Kidney (tissue), 14 donors: ENCODE results near the gene SPNS2. TPM values are rescaled to one million over a fixed set of nuclear protein-coding genes. Genes with fewer than 3 reads are reported as not detected.

Source experiments
- DNase-seq, 5 donors: peaks; one replicate each; pipeline ENCODE4 v3.0.0-alpha.2; 2013 to 2020
- FAIRE-seq: peaks from 2 replicates; lab custom pipeline; 2012; peaks lifted over from hg19 to GRCh38; lab: Jason Lieb, UNC
- H3K27ac ChIP-seq, 2 donors: one replicate each; pipeline ENCODE4 v1.7.0; 2013; ENCODE audit warnings: low read depth in 2 of 2, low read length in 2 of 2, inconsistent platforms in 1 of 2
- H3K27me3 ChIP-seq: one replicate; pipeline ENCODE4 v1.7.1; 2013; ENCODE audit warnings: low read length, inconsistent platforms; ENCODE audit not compliant: control insufficient read depth, insufficient read depth
- H3K36me3 ChIP-seq, 3 donors: one replicate each; pipeline versions ENCODE4 v1.7.0 to v1.7.1; 2013; ENCODE audit warnings: low read length in 3 of 3, control low read depth in 1 of 3, inconsistent platforms in 1 of 3; ENCODE audit not compliant: insufficient read depth in 3 of 3, control insufficient read depth in 2 of 3
- H3K4me1 ChIP-seq, 3 donors: one replicate each; pipeline versions ENCODE4 v1.7.0 to v1.7.1; 2013; ENCODE audit warnings: low read length in 3 of 3, inconsistent platforms in 1 of 3, low read depth in 1 of 3; ENCODE audit not compliant: control insufficient read depth in 2 of 3, insufficient read depth in 2 of 3
- H3K4me3 ChIP-seq, 3 donors: one replicate each; pipeline versions ENCODE4 v1.7.0 to v1.8.1; 2013; ENCODE audit warnings: low read length in 3 of 3, control low read depth in 1 of 3, inconsistent platforms in 1 of 3
- H3K9ac ChIP-seq, 3 donors: one replicate each; pipeline versions ENCODE4 v1.7.0 to v1.7.1; 2013; ENCODE audit warnings: low read length in 3 of 3, control low read depth in 1 of 3, inconsistent platforms in 1 of 3
- H3K9me3 ChIP-seq, 3 donors: one replicate each; pipeline versions ENCODE4 v1.7.0 to v1.7.1; 2013; ENCODE audit warnings: low read length in 3 of 3, control low read depth in 1 of 3, inconsistent platforms in 1 of 3; ENCODE audit not compliant: control insufficient read depth in 2 of 3, insufficient read depth in 1 of 3
- intact Hi-C: fragments of 100-400 bp; cut with DNase I; formaldehyde crosslinking; loops from one replicate; pipeline ENCODE4 v1.11.1; 2022
- polyA plus RNA-seq: library from polyadenylated mRNA; stranded (reverse); fragments of 350-450 nt; fragmentation: Illumina TruSeq; extraction: RNeasy Lipid Tissue Mini Kit (QIAGEN cat#74804); gene quantifications from one replicate; pipeline ENCODE4 v1.2.3, GENCODE V29; 2014; ENCODE audit warnings: low read depth, low replicate concordance; ENCODE audit not compliant: insufficient read depth
- total RNA-seq: library from RNA; stranded (reverse); fragmentation: NEBNext Ultra II Directional; extraction: Animal tissue kit (Norgen Biotek cat#: 25700); gene quantifications from one replicate; pipeline ENCODE4 v1.2.1, GENCODE V29; 2021
- TF ChIP-seq, protein P1 (sequence below): IDR thresholded peaks from 3 replicates; pipeline ENCODE4 v1.5.1; 2012; ENCODE audit warnings: mild to moderate bottlenecking, moderate library complexity, borderline replicate concordance; ENCODE audit not compliant: insufficient read depth; ENCODE audit errors: extremely low read depth
- donor health status: control.
- donor health status: control.
- donor health status: control.
- donor health status: control.
- donor health status: control.
- donor health status: DM: yes; HTN: yes; CAD: no.
- donor health status: Normal renal cell carcinoma (clear cell type).

The SPNS2 gene
- total and polyA plus RNA-seq, 2 donors from 2014 or later, result 60.5 to 75.1 TPM

DNA sequence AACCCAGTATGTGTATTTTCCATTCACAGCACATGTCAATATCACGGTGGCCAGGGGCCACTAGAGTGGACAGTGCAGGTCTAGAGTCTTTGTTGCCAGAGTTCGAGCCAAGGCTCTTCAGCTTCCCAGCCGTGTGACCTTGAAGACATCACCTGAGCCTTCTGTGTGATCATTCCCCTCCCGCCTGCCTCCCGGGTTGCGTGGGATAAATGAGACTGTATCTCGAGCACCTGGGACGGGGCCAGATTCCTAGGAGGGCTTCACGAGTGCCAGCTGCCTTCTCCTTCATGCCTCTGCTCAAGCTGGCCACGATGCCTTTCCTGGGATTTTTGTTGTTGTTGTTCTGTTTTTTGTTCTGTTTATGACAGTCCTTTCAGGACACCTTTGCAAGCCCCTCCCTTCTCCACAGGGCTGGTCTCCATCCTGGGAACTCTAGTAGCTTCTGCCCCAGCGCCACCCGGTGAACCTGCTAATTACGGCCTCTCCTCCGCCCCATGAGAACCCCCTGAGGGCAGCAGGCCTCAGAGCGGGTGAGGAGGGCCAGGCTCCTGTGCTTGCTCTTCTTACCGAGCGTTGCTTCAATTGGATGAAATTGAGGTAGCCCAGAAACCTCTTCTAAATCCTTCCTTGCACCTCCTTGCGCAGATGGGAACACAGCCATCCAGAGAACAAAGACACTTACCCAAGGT is 3.9 kb downstream of the SPNS2 start:
- intact Hi-C loops, result no loop called here
- Histone ChIP-seq H3K4me1 (peaks cover 0 to 38% (median 37%) of the 10 kb centered on the region in 3 donors), H3K36me3 (no peaks in the 10 kb centered on the region), H3K9ac (no peak overlapping the region), H3K4me3 (no peak overlapping the region), H3K9me3 (no peaks in the 10 kb centered on the region), H3K27me3 (peaks cover 5% of the 10 kb centered on the region), H3K27ac (no peak overlapping the region)
- TF ChIP-seq, protein P1, sequence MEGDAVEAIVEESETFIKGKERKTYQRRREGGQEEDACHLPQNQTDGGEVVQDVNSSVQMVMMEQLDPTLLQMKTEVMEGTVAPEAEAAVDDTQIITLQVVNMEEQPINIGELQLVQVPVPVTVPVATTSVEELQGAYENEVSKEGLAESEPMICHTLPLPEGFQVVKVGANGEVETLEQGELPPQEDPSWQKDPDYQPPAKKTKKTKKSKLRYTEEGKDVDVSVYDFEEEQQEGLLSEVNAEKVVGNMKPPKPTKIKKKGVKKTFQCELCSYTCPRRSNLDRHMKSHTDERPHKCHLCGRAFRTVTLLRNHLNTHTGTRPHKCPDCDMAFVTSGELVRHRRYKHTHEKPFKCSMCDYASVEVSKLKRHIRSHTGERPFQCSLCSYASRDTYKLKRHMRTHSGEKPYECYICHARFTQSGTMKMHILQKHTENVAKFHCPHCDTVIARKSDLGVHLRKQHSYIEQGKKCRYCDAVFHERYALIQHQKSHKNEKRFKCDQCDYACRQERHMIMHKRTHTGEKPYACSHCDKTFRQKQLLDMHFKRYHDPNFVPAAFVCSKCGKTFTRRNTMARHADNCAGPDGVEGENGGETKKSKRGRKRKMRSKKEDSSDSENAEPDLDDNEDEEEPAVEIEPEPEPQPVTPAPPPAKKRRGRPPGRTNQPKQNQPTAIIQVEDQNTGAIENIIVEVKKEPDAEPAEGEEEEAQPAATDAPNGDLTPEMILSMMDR, result no peak
- FAIRE-seq, result no peak
- DNase-seq, result no peak

DNA sequence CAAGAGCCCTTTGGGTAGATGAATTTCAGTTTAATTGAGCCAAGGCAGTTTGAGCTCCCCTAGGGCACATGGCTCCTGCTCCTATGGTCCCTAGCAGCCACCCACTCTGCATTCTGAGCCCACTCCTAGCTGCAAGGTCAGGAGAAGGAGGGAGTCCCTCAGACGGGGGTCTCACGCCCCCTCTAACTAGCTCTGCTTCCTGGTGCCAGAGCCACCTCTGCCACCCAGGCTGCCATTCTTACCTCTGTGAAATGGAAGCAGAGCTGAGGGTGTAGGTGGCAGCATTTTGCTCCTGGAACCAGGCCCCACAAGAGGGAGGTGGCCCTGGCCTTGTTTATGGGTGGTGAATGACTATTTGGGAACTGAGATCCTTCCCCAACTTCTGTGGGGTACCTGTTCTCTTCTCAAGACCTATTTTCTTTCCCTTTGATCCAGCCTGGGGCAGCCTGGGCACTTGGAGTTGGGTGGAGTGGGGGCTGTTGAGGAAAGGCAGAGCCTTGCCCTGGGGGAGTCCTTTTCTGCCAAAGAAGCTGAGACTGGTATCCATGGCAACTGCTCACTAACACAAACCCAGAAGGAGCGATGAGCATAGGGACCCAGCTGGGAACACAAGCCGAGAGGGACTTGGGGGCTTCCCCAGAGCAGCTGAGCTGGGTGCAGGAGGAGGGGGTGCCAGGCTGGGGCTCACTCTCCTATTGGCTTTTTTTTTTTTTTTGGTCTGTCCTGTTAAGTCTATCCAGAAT is 4.8 kb downstream of the SPNS2 start:
- peaks cover 0 to 38% (median 30%) of the 10 kb centered on the region in 3 donors for H3K4me1 ChIP-seq
- H3K27ac ChIP-seq, result no peak overlapping the region
- no peak overlapping the region for H3K4me3 ChIP-seq
- H3K36me3 ChIP-seq, result no peaks in the 10 kb centered on the region
- no peak overlapping the region for H3K9ac ChIP-seq
- TF ChIP-seq, protein P1, result no peak
- FAIRE-seq (no peak), DNase-seq (no peak)
- no peaks in the 10 kb centered on the region for H3K9me3 ChIP-seq
- intact Hi-C loops, result no loop called here
- H3K27me3 ChIP-seq, result peaks cover 5% of the 10 kb centered on the region

DNA sequence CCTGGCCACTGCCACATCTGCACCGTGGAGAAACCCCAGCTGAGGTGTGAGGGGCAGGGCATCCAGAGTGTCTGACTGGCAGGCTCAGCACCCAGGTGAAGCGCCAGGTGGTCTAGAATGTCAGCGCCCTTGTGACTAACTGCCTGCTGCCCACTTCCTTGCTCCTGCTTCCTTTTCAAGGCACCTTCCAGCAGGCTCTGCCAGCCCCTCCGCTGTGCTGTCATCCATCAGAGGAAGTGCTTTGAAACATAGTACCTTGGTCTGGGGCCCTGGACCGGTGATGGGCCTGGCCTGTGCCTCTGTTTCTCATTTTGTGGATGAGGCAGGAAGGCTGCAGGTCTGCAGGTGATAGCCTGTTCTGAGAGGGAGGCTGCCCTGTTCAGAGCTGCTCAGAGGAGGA is 5.5 kb downstream of the SPNS2 start:
- Histone ChIP-seq H3K4me3 (no peak overlapping the region), H3K36me3 (no peaks in the 10 kb centered on the region), H3K27me3 (peaks cover 5% of the 10 kb centered on the region), H3K27ac (peak overlapping the region in 1 of 2 donors; percentile 41), H3K4me1 (peaks cover 0 to 44% (median 37%) of the 10 kb centered on the region in 3 donors), H3K9ac (no peak overlapping the region), H3K9me3 (no peaks in the 10 kb centered on the region)
- peak in 1 of 5 donors; percentile 56 for DNase-seq
- TF ChIP-seq, protein P1, result no peak
- intact Hi-C loops, result no loop called here
- FAIRE-seq, result no peak
